ENCODE results near the gene SNORC. TPM values are rescaled to one million over a fixed set of nuclear protein-coding genes. Genes with fewer than 3 reads are reported as not detected.
"Not testable (repeated sequence)": the region's sequence is repeated elsewhere in the genome, so short reads cannot be mapped to it uniquely, and the experiment has no call there.

SNORC gene
- total RNA-seq, 4 donors from 2014 or later: 0.45 to 2.5 (median 1.4) TPM

DNA sequence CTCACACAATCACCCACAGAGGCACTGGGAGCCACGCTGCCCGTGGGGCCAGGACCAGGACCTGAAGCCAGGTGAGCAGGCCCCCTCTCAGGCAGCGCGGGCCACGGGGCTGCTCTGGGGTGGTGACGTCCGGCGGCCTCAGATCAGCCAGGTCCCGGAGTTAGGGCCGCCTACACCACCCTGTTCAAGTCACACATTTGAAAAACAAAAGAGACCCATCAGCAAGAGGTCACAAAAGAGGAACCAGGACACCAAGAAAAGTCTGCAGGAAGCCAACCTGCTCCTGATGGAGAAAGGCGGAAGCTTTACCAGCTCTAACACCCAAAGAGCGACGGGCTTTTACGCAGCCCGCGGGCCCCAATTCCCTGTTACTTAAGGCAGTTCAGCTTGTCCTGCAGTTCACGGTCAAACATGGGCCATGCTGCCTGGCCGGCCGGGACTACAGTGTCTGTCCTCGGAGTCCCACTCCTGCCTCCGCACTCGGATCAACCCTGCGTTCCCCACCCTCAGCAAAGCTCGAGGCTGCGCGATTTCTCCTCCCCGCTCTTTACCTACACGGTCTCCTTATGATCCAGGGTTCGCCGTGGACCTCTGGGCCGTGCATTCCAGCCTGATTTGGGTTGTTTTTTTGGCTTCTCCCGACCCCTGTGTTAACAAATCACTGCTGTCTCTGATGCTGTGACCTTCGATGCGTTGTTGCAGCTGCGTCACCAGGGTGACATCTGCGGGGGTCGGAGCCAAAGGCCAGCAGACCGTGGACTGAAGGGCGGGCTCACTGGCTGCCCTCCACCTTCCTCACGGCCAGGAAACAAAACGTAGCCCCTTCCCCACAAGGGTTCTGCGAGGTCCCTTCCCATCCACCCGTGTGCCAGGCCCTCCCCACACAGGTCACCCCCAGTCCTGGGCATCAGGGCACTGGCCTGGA, 31.0 kb downstream of the SNORC start:
- 66% methylated on average over 42 of the region's 43 CpGs for WGBS
- TF ChIP-seq POLR2AphosphoS5 (IDR thresholded peaks at IDR 0.05) (no peak), EP300 (IDR thresholded peaks at IDR 0.05) (no peak), CTCF (IDR thresholded peaks at IDR 0.05) (no peak), POLR2A (IDR thresholded peaks at IDR 0.05; ENCODE audit: low read depth) (no peak)

DNA sequence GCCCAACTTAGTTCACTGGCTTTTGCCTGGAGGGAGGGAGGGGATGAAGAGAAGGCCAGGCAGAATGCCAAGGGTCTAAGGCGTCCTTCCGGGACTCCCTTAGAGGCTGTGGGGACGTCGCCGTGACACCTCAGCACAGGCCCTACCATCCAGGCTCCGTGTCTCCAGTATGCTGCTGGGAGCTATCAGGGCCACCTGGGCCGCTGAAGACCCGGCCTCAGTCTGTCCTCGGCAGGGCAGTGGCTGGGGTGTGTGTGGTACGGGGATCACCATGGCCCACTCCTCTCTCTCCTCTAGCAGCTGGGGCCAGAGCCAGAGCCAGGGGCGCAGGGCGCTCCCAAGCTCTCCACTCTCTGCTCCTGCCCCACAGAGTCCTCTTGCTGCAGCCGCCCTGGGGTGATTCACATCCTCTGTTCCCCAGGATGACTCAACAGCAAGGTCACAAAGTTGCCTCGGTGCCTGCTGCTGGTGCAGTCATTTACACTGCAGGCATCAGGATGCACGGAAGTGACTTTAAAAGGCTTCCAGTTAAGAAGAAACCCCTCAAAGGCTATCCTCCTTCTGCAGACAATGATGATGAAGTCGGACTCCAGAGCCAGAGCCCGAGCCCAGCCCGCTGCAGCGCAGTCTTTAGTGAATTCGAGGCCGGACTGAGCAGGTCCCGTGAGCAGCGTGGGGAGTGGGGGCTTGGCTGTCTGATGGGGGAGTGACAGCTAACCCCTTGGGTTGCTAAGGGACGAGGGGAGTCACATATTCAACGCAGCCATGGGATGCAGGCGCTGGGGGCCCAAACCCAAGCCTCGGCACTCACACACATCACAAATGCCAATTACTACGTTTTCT, 31.9 kb downstream of the SNORC start:
- H3K4me3 ChIP-seq: no peak overlapping the region
- no peak overlapping the region for H3K27ac ChIP-seq (replicated peaks in 1 of 4)
- WGBS: 82% methylated on average over 23 of the region's 28 CpGs
- intact Hi-C loops (cut with DNase I): no loop called here
- H3K27me3 ChIP-seq: peaks cover 0 to 27% (median 6%) of the 10 kb centered on the region in 4 donors
- H3K9me3 ChIP-seq: no peaks in the 10 kb centered on the region
- no peak for DNase-seq (ENCODE audit: extremely low spot score)
- H3K36me3 ChIP-seq: no peaks in the 10 kb centered on the region
- no peaks in the 10 kb centered on the region for H3K4me1 ChIP-seq
- TF ChIP-seq CTCF (IDR thresholded peaks at IDR 0.05) (no peak), POLR2AphosphoS5 (IDR thresholded peaks at IDR 0.05) (no peak), POLR2A (IDR thresholded peaks at IDR 0.05; ENCODE audit: low read depth) (no peak), EP300 (IDR thresholded peaks at IDR 0.05) (no peak)

More for the DNA sequence above, 31.0 kb downstream of the SNORC start:
- peaks cover 0 to 27% (median 6%) of the 10 kb centered on the region in 4 donors for H3K27me3 ChIP-seq
- intact Hi-C loops (cut with DNase I): no loop called here
- H3K9me3 ChIP-seq: no peaks in the 10 kb centered on the region
- no peak overlapping the region for H3K27ac ChIP-seq (replicated peaks in 1 of 4)
- no peak for DNase-seq (ENCODE audit: extremely low spot score)
- no peak overlapping the region for H3K4me3 ChIP-seq
- no peaks in the 10 kb centered on the region for H3K36me3 ChIP-seq
- no peaks in the 10 kb centered on the region for H3K4me1 ChIP-seq

DNA sequence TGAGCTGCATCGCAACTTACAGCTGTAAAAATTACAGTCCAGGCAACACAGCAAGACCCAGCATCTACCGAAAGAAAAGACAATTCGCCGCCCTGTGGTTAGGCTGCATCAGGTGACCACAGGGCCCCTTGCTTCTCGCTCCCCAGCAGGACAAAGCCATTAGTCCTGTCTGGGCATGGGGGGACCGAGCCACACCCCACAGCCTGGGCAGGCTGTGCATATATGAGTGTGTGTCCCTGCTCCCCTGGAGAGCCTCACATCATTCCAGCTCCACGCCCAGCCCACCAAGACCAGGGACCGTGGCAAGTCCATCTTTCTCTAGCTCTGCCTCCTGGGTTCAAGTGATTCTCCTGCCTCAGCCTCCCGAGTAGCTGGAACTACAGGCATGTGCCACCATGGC, 33.9 kb downstream of the SNORC start:
- intact Hi-C loops (cut with DNase I): no loop called here
- H3K36me3 ChIP-seq: no peaks in the 10 kb centered on the region
- H3K4me3 ChIP-seq: no peak overlapping the region
- H3K27ac ChIP-seq (replicated peaks in 1 of 4): no peak overlapping the region
- TF ChIP-seq POLR2AphosphoS5 (IDR thresholded peaks at IDR 0.05) (no peak), POLR2A (IDR thresholded peaks at IDR 0.05; ENCODE audit: low read depth) (no peak), CTCF (IDR thresholded peaks at IDR 0.05) (no peak)
- no peaks in the 10 kb centered on the region for H3K9me3 ChIP-seq
- peaks cover 0 to 30% (median 6%) of the 10 kb centered on the region in 4 donors for H3K27me3 ChIP-seq
- WGBS: 94% methylated on average over 2 of the region's 9 CpGs
- DNase-seq (ENCODE audit: extremely low spot score): no peak
- no peaks in the 10 kb centered on the region for H3K4me1 ChIP-seq

DNA sequence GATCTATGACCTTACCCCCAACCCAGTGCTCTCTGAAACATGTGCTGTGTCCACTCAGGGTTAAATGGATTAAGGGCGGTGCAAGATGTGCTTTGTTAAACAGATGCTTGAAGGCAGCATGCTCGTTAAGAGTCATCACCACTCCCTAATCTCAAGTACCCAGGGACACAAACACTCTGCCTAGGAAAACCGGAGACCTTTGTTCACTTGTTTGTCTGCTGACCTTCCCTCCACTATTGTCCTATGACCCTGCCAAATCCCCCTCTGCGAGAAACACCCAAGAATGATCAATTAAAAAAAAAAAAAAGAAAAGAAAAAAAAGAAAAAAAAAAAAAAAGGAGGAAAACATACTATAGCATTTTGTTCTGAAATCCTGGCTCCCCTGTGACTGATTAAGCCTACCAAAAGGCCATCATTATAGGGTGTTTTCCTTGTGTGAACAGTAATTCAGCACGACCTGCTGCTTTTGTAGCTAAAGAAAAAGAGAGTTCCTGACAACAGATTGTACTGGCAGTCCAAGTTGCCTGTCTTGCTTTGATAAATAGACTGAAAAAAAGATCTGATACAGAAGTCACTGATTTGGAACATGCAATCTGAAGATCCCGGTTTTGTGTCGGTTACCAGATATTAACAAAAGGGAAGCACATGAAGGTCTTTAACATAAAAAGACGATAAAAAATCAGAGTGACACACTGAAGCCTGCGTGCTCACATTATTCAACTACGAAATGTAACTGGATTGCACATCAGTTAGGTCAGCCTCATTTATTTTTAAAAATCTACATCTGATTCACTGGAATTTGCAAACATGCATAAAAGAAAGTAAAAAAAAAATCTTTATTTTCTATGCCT, 37.0 kb downstream of the SNORC start:
- H3K27ac ChIP-seq (replicated peaks in 1 of 4); H3K4me1 ChIP-seq; H3K4me3 ChIP-seq; H3K36me3 ChIP-seq; intact Hi-C loops (cut with DNase I); DNase-seq (ENCODE audit: extremely low spot score): not testable (repeated sequence)
- 66% methylated on average over 8 of the region's 10 CpGs for WGBS
- Histone ChIP-seq H3K27me3 (peaks cover 0 to 29% (median 3%) of the 10 kb centered on the region in 4 donors), H3K9me3 (peaks cover 0 to 11% (median 7%) of the 10 kb centered on the region in 4 donors)

DNA sequence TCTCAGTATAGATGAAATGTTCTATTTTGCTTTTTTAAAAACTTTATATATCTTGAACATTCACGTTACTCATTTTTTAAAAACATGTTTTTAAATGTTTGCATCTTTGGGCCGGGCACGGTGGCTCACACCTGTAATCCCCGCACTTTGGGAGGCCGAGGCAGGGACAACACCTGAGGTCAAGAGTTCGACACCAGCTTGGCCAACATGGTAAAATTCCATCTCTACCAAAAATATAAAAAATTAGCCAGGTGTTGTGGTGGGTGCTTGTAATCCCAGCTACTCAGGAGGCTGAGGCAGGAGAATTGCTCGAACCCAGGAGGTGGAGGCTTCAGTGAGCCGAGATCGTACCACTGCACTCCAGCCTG, 37.6 kb downstream of the SNORC start:
- H3K4me1 ChIP-seq; H3K36me3 ChIP-seq; intact Hi-C loops (cut with DNase I); H3K27ac ChIP-seq (replicated peaks in 1 of 4); DNase-seq (ENCODE audit: extremely low spot score); H3K4me3 ChIP-seq: not testable (repeated sequence)
- Histone ChIP-seq H3K27me3 (peaks cover 0 to 23% (median under 1%) of the 10 kb centered on the region in 4 donors), H3K9me3 (peaks cover 0 to 17% (median 11%) of the 10 kb centered on the region in 4 donors)
- WGBS: 92% methylated on average over 9 of the region's 9 CpGs
